ENCODE data around the gene GALR2.
"Not testable (repeated sequence)": the region's sequence is repeated elsewhere in the genome, so short reads cannot be mapped to it uniquely, and the experiment has no call there.

The GALR2 gene

GRCh38 chr17:76074390-76075363, at the start of gene GALR2:
Gene GALR2, plus strand, starts transcription at chr17:76074781. Its CDS starts 103 bp downstream, at chr17:76074884.
- DNase-seq (ENCODE audit: low read depth in 2 of 2) = no peak

GRCh38 chr17:76025294-76025693, 49.3 kb upstream of the GALR2 start:
- DNase-seq (ENCODE audit: low read depth in 2 of 2) = no peak

- no peak for DNase-seq (ENCODE audit: low read depth in 2 of 2)
These were observed 47.8 kb upstream of the GALR2 start for GRCh38 chr17:76026714-76027158.

- no peak for DNase-seq (ENCODE audit: low read depth in 2 of 2)
These were observed 47.3 kb upstream of the GALR2 start, which contains the start of gene EVPL for GRCh38 chr17:76027159-76027839. Gene EVPL, minus strand, starts transcription at chr17:76027306. Its CDS starts 108 bp downstream, at chr17:76027198.

- no peak for DNase-seq (ENCODE audit: low read depth in 2 of 2)
These were observed 42.4 kb upstream of the GALR2 start for GRCh38 chr17:76032073-76032779.

GRCh38 chr17:76032780-76033108, 41.8 kb upstream of the GALR2 start:
- no peak for DNase-seq (ENCODE audit: low read depth in 2 of 2)

- no peak for DNase-seq (ENCODE audit: low read depth in 2 of 2)
These were observed 41.4 kb upstream of the GALR2 start for GRCh38 chr17:76033139-76033538.

- DNase-seq (ENCODE audit: low read depth in 2 of 2) = no peak
These were observed 39.9 kb upstream of the GALR2 start for GRCh38 chr17:76034428-76035350.

GRCh38 chr17:76036497-76037261, 37.9 kb upstream of the GALR2 start:
- DNase-seq (ENCODE audit: low read depth in 2 of 2) = no peak

- no peak for DNase-seq (ENCODE audit: low read depth in 2 of 2)
These were observed 36.5 kb upstream of the GALR2 start for GRCh38 chr17:76038050-76038449.

- DNase-seq (ENCODE audit: low read depth in 2 of 2) = no peak
These were observed 35.5 kb upstream of the GALR2 start for GRCh38 chr17:76039121-76039520.

GRCh38 chr17:76040376-76040775, 34.2 kb upstream of the GALR2 start:
- no peak for DNase-seq (ENCODE audit: low read depth in 2 of 2)

- DNase-seq (ENCODE audit: low read depth in 2 of 2) = not testable (repeated sequence)
These were observed 31.7 kb upstream of the GALR2 start for GRCh38 chr17:76042868-76043267.

- not testable (repeated sequence) for DNase-seq (ENCODE audit: low read depth in 2 of 2)
These were observed 30.0 kb upstream of the GALR2 start for GRCh38 chr17:76044475-76045007.

- no peak for DNase-seq (ENCODE audit: low read depth in 2 of 2)
These were observed 28.5 kb upstream of the GALR2 start for GRCh38 chr17:76046064-76046463.

- no peak for DNase-seq (ENCODE audit: low read depth in 2 of 2)
These were observed 26.5 kb upstream of the GALR2 start for GRCh38 chr17:76048025-76048605.

GRCh38 chr17:76048711-76049110, 25.9 kb upstream of the GALR2 start:
- no peak for DNase-seq (ENCODE audit: low read depth in 2 of 2)

- DNase-seq (ENCODE audit: low read depth in 2 of 2) = no peak
These were observed 25.3 kb upstream of the GALR2 start for GRCh38 chr17:76049239-76049638.

GRCh38 chr17:76049836-76050537, 24.6 kb upstream of the GALR2 start:
- no peak for DNase-seq (ENCODE audit: low read depth in 2 of 2)

All from fibroblast of skin of left quadriceps (primary cell).